Measurements from ENCODE around the gene GRIN3A.

Gene GRIN3A

GRCh38 chr9:101706261-101706798, 32.1 kb downstream of the GRIN3A start:
- no peak overlapping the region for H2AFZ ChIP-seq (ENCODE audit: low read length)
- no peaks in the 10 kb centered on the region for H3K9me2 ChIP-seq (ENCODE audit: low read depth, low read length)
- no peaks in the 10 kb centered on the region for H3F3A ChIP-seq (ENCODE audit: insufficient read depth, low read length)
- H3K4me2 ChIP-seq (ENCODE audit: low read length) = no peak overlapping the region
- H3K27ac ChIP-seq (ENCODE audit: low read depth, low read length, poor library complexity, severe bottlenecking) = no peak overlapping the region
- H3K27me3 ChIP-seq (ENCODE audit: insufficient read depth, low read length) = no peaks in the 10 kb centered on the region
- no peaks in the 10 kb centered on the region for H3K4me1 ChIP-seq (ENCODE audit: insufficient read depth, low read length, severe bottlenecking)
- no peak overlapping the region for H3K4me3 ChIP-seq (ENCODE audit: low read depth, low read length, poor library complexity, severe bottlenecking)
- no peaks in the 10 kb centered on the region for H3K9me3 ChIP-seq (ENCODE audit: low read length)
- no peaks in the 10 kb centered on the region for H3K79me2 ChIP-seq (ENCODE audit: insufficient read depth, low read length)
- TF ChIP-seq, protein P1, sequence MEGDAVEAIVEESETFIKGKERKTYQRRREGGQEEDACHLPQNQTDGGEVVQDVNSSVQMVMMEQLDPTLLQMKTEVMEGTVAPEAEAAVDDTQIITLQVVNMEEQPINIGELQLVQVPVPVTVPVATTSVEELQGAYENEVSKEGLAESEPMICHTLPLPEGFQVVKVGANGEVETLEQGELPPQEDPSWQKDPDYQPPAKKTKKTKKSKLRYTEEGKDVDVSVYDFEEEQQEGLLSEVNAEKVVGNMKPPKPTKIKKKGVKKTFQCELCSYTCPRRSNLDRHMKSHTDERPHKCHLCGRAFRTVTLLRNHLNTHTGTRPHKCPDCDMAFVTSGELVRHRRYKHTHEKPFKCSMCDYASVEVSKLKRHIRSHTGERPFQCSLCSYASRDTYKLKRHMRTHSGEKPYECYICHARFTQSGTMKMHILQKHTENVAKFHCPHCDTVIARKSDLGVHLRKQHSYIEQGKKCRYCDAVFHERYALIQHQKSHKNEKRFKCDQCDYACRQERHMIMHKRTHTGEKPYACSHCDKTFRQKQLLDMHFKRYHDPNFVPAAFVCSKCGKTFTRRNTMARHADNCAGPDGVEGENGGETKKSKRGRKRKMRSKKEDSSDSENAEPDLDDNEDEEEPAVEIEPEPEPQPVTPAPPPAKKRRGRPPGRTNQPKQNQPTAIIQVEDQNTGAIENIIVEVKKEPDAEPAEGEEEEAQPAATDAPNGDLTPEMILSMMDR (IDR thresholded peaks at IDR 0.05; ENCODE audit: low read length) = no peak
- no peak for TF ChIP-seq EZH2 (IDR thresholded peaks at IDR 0.05; ENCODE audit: borderline replicate concordance, low read length)
- no peaks in the 10 kb centered on the region for H4K20me1 ChIP-seq (ENCODE audit: insufficient read depth, low read length)
- H3K36me3 ChIP-seq (ENCODE audit: insufficient read depth, low read length) = no peaks in the 10 kb centered on the region
- no peak overlapping the region for H3K9ac ChIP-seq (ENCODE audit: low read length)

DNA sequence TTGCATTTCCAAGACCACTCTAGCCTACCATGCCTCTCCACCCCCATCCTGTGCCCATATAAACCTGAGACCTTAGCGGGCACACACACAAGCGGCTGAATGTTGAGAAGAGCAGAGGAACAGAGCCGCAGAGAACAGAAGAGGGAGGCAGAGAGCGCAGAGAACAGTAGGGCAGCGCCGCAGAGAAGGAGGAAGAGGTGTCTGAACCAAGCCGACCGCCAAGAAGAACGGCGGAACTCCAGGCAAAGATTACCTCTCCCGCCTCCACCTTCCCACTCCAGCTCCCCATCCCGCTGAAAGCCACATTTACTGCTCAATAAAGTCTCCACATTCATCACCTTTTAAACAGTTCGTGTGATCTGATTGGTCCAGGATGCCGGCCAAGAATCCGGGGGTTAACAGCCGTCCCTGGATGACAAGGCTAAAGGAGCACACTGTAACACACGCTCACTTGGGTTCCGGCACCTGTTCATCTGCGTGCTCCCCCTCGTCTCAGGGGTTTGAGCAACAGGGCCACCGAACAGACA, 33.2 kb downstream of the GRIN3A start:
- no peaks in the 10 kb centered on the region for H3K9me3 ChIP-seq (ENCODE audit: low read length)
- no peaks in the 10 kb centered on the region for H3F3A ChIP-seq (ENCODE audit: insufficient read depth, low read length)
- no peak for TF ChIP-seq EZH2 (IDR thresholded peaks at IDR 0.05; ENCODE audit: borderline replicate concordance, low read length)
- TF ChIP-seq, protein P1 (IDR thresholded peaks at IDR 0.05; ENCODE audit: low read length) = no peak
- no peak overlapping the region for H3K27ac ChIP-seq (ENCODE audit: low read depth, low read length, poor library complexity, severe bottlenecking)
- no peaks in the 10 kb centered on the region for H3K36me3 ChIP-seq (ENCODE audit: insufficient read depth, low read length)
- H3K9ac ChIP-seq (ENCODE audit: low read length) = no peak overlapping the region
- no peak overlapping the region for H3K4me2 ChIP-seq (ENCODE audit: low read length)
- H2AFZ ChIP-seq (ENCODE audit: low read length) = no peak overlapping the region
- no peaks in the 10 kb centered on the region for H3K9me2 ChIP-seq (ENCODE audit: low read depth, low read length)
- H4K20me1 ChIP-seq (ENCODE audit: insufficient read depth, low read length) = no peaks in the 10 kb centered on the region
- no peaks in the 10 kb centered on the region for H3K27me3 ChIP-seq (ENCODE audit: insufficient read depth, low read length)
- H3K4me3 ChIP-seq (ENCODE audit: low read depth, low read length, poor library complexity, severe bottlenecking) = no peak overlapping the region
- no peaks in the 10 kb centered on the region for H3K4me1 ChIP-seq (ENCODE audit: insufficient read depth, low read length, severe bottlenecking)
- no peaks in the 10 kb centered on the region for H3K79me2 ChIP-seq (ENCODE audit: insufficient read depth, low read length)

DNA sequence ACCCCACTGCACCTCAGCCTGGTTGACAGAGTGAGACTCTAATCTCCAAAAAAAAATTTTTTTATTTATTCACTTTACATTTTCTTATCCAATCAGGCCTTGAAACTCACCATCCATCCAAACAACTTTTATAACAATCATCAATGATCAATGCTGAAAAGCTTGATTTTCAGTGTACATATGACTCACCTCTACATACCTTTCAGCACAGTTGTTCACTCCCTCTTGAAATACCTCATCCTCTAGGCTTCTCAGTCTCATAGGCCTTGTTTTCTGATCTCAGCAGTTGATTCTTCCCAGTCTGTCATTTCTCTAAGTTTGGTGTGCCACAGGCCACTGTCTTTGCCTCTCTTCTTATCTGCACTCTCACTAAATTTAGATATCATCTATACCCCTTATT, 36.2 kb downstream of the GRIN3A start:
- TF ChIP-seq, protein P1 (IDR thresholded peaks at IDR 0.05; ENCODE audit: low read length) = no peak
- no peak for TF ChIP-seq EZH2 (IDR thresholded peaks at IDR 0.05; ENCODE audit: borderline replicate concordance, low read length)
- no peaks in the 10 kb centered on the region for H3K36me3 ChIP-seq (ENCODE audit: insufficient read depth, low read length)
- no peak overlapping the region for H3K9ac ChIP-seq (ENCODE audit: low read length)
- H2AFZ ChIP-seq (ENCODE audit: low read length) = no peak overlapping the region
- H3K4me1 ChIP-seq (ENCODE audit: insufficient read depth, low read length, severe bottlenecking) = no peaks in the 10 kb centered on the region
- H3K4me2 ChIP-seq (ENCODE audit: low read length) = no peak overlapping the region
- no peaks in the 10 kb centered on the region for H4K20me1 ChIP-seq (ENCODE audit: insufficient read depth, low read length)
- H3K27me3 ChIP-seq (ENCODE audit: insufficient read depth, low read length) = no peaks in the 10 kb centered on the region
- H3K9me2 ChIP-seq (ENCODE audit: low read depth, low read length) = no peaks in the 10 kb centered on the region
- no peaks in the 10 kb centered on the region for H3F3A ChIP-seq (ENCODE audit: insufficient read depth, low read length)
- no peak overlapping the region for H3K4me3 ChIP-seq (ENCODE audit: low read depth, low read length, poor library complexity, severe bottlenecking)
- no peaks in the 10 kb centered on the region for H3K79me2 ChIP-seq (ENCODE audit: insufficient read depth, low read length)
- no peaks in the 10 kb centered on the region for H3K9me3 ChIP-seq (ENCODE audit: low read length)
- no peak overlapping the region for H3K27ac ChIP-seq (ENCODE audit: low read depth, low read length, poor library complexity, severe bottlenecking)
